ENCODE results near the gene SP140L. TPM values are rescaled to one million over a fixed set of nuclear protein-coding genes. Genes with fewer than 3 reads are reported as not detected.
A peak's percentile ranks its signal among the peaks of the same experiment; 100 is the strongest.
"Not testable (repeated sequence)": the region's sequence is repeated elsewhere in the genome, so short reads cannot be mapped to it uniquely, and the experiment has no call there.

The SP140L gene
- total RNA-seq, 1 donor from 2014 or later = 32.2 TPM

DNA sequence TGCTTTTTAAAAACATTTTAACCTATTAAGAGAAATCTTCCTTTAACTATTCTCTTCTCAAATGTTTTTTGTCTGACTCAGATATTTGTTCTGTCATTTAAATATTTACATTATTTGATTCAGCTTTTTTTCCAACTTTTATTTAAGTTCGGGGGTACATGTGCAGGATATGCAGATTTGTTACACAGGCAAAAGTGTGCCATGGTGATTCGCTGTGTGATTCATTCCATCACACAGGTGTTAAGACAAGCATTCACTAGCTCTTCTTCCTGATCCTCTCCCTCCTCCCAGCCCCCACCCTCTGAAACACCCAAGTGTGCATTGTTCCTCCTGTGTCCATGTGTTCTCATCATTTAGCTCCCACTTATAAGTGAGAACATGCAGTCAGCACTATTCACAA is 108.4 kb downstream of the SP140L start:
- H3K27me3 Mint-ChIP-seq (ENCODE audit: low read depth, unreplicated experiment) = no peaks in the 10 kb centered on the region
- no peak overlapping the region for H3K4me3 ChIP-seq (ENCODE audit: insufficient read depth, low read depth, low read length)
- H3K9ac ChIP-seq (ENCODE audit: low read length) = no peak overlapping the region
- DNase-seq (ENCODE audit: low read depth) (no peak), FAIRE-seq (no peak)
- TF ChIP-seq, protein P1, sequence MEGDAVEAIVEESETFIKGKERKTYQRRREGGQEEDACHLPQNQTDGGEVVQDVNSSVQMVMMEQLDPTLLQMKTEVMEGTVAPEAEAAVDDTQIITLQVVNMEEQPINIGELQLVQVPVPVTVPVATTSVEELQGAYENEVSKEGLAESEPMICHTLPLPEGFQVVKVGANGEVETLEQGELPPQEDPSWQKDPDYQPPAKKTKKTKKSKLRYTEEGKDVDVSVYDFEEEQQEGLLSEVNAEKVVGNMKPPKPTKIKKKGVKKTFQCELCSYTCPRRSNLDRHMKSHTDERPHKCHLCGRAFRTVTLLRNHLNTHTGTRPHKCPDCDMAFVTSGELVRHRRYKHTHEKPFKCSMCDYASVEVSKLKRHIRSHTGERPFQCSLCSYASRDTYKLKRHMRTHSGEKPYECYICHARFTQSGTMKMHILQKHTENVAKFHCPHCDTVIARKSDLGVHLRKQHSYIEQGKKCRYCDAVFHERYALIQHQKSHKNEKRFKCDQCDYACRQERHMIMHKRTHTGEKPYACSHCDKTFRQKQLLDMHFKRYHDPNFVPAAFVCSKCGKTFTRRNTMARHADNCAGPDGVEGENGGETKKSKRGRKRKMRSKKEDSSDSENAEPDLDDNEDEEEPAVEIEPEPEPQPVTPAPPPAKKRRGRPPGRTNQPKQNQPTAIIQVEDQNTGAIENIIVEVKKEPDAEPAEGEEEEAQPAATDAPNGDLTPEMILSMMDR (IDR thresholded peaks at IDR 0.05; ENCODE audit: insufficient read depth, low read depth, low read length) = no peak
- no peak for TF ChIP-seq EZH2 (IDR thresholded peaks at IDR 0.05; ENCODE audit: insufficient read depth, low read length)
- H3K79me2 ChIP-seq (ENCODE audit: insufficient read depth, low read length) = peaks cover 76% of the 10 kb centered on the region
- no peaks in the 10 kb centered on the region for H3K27me3 ChIP-seq (ENCODE audit: insufficient read depth, low read length)
- no peaks in the 10 kb centered on the region for H3K9me3 ChIP-seq (ENCODE audit: insufficient read depth, low read depth, low read length)
- no peaks in the 10 kb centered on the region for H3K36me3 ChIP-seq (ENCODE audit: insufficient read depth, low read length)
- H3K27ac Mint-ChIP-seq (ENCODE audit: unreplicated experiment) = no peak overlapping the region
- H3K36me3 Mint-ChIP-seq (ENCODE audit: low read depth, unreplicated experiment) = peaks cover 14% of the 10 kb centered on the region
- H3K4me3 Mint-ChIP-seq (ENCODE audit: unreplicated experiment) = no peak overlapping the region
- no peak overlapping the region for H3K4me2 ChIP-seq (ENCODE audit: low read length)
- peaks cover 6% of the 10 kb centered on the region for H3K4me1 ChIP-seq (ENCODE audit: insufficient read depth, low read length)
- H2AFZ ChIP-seq (ENCODE audit: low read depth, low read length) = no peak overlapping the region
- no peaks in the 10 kb centered on the region for H3K9me3 Mint-ChIP-seq (ENCODE audit: unreplicated experiment)
- H3K27ac ChIP-seq (ENCODE audit: low read depth, low read length) = no peak overlapping the region
- H3K4me1 Mint-ChIP-seq (ENCODE audit: low read depth, unreplicated experiment) = peaks cover 24% of the 10 kb centered on the region
- peaks cover 28% of the 10 kb centered on the region for H4K20me1 ChIP-seq (ENCODE audit: insufficient read depth, low read length)

DNA sequence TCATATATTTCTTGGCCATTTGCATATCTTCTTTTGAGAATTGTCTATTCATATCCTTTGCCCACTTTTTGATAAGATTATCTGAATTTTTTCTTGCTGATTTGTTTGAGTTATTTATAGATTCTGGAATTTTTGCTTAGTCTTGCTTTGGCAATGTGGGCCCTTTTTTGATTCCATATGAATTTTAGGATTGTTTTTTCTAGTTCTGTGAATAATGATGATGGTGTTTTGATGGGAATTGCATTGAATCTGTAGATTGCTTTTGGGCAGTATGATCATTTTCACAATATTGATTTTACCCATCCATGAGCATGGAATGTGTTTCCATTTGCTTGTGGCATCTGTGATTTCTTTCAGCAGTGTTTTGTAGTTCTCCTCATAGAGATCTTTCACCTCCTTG is 112.1 kb downstream of the SP140L start:
- peaks cover 44% of the 10 kb centered on the region for H3K4me1 Mint-ChIP-seq (ENCODE audit: low read depth, unreplicated experiment)
- H3K36me3 Mint-ChIP-seq (ENCODE audit: low read depth, unreplicated experiment) = peaks cover 16% of the 10 kb centered on the region
- H3K9me3 Mint-ChIP-seq (ENCODE audit: unreplicated experiment); H2AFZ ChIP-seq (ENCODE audit: low read depth, low read length); H3K9ac ChIP-seq (ENCODE audit: low read length); H3K4me3 Mint-ChIP-seq (ENCODE audit: unreplicated experiment); H3K36me3 ChIP-seq (ENCODE audit: insufficient read depth, low read length); FAIRE-seq; H3K4me3 ChIP-seq (ENCODE audit: insufficient read depth, low read depth, low read length); H3K27me3 ChIP-seq (ENCODE audit: insufficient read depth, low read length); H3K4me1 ChIP-seq (ENCODE audit: insufficient read depth, low read length); DNase-seq (ENCODE audit: low read depth); H3K9me3 ChIP-seq (ENCODE audit: insufficient read depth, low read depth, low read length); H3K27ac Mint-ChIP-seq (ENCODE audit: unreplicated experiment); H3K27me3 Mint-ChIP-seq (ENCODE audit: low read depth, unreplicated experiment): not testable (repeated sequence)
- Histone ChIP-seq H3K4me2 (ENCODE audit: low read length) (peak overlapping the region; percentile 48), H3K27ac (ENCODE audit: low read depth, low read length) (peak overlapping the region; percentile 6), H4K20me1 (ENCODE audit: insufficient read depth, low read length) (peaks cover 11% of the 10 kb centered on the region), H3K79me2 (ENCODE audit: insufficient read depth, low read length) (peaks cover 64% of the 10 kb centered on the region)

DNA sequence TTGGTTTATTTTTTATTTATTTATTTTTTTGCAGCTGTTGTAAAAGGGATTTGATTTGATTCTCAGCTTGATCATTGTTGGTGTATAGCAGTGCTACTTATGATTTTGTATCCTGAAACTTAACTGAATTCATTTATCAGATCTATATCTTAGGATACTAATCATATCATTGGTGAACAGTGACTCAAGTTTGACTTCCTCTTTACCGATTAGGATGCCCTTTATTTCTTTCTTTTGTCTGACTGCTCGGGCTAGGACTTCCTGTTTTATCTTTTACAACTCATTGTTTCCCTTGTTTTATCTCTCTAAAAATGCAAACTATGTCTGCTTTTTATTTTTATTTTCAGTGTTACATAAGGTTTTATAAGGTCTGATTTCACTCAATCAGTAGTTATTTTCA is 112.6 kb downstream of the SP140L start:
- no peak overlapping the region for H3K27ac Mint-ChIP-seq (ENCODE audit: unreplicated experiment)
- peak overlapping the region; percentile 48 for H3K4me2 ChIP-seq (ENCODE audit: low read length)
- TF ChIP-seq, protein P1 (IDR thresholded peaks at IDR 0.05; ENCODE audit: insufficient read depth, low read depth, low read length) = no peak
- no peak for TF ChIP-seq EZH2 (IDR thresholded peaks at IDR 0.05; ENCODE audit: insufficient read depth, low read length)
- H3K9me3 ChIP-seq (ENCODE audit: insufficient read depth, low read depth, low read length) = no peaks in the 10 kb centered on the region
- peaks cover 16% of the 10 kb centered on the region for H3K36me3 Mint-ChIP-seq (ENCODE audit: low read depth, unreplicated experiment)
- no peaks in the 10 kb centered on the region for H3K36me3 ChIP-seq (ENCODE audit: insufficient read depth, low read length)
- peaks cover 6% of the 10 kb centered on the region for H3K4me1 ChIP-seq (ENCODE audit: insufficient read depth, low read length)
- peak overlapping the region; percentile 6 for H3K27ac ChIP-seq (ENCODE audit: low read depth, low read length)
- DNase-seq (ENCODE audit: low read depth) = peak; percentile 35
- no peak overlapping the region for H2AFZ ChIP-seq (ENCODE audit: low read depth, low read length)
- H3K4me3 Mint-ChIP-seq (ENCODE audit: unreplicated experiment) = no peak overlapping the region
- H3K4me1 Mint-ChIP-seq (ENCODE audit: low read depth, unreplicated experiment) = peaks cover 43% of the 10 kb centered on the region
- no peaks in the 10 kb centered on the region for H3K27me3 Mint-ChIP-seq (ENCODE audit: low read depth, unreplicated experiment)
- FAIRE-seq = no peak
- no peaks in the 10 kb centered on the region for H3K27me3 ChIP-seq (ENCODE audit: insufficient read depth, low read length)
- peaks cover 11% of the 10 kb centered on the region for H4K20me1 ChIP-seq (ENCODE audit: insufficient read depth, low read length)
- H3K4me3 ChIP-seq (ENCODE audit: insufficient read depth, low read depth, low read length) = no peak overlapping the region
- H3K9ac ChIP-seq (ENCODE audit: low read length) = no peak overlapping the region
- H3K79me2 ChIP-seq (ENCODE audit: insufficient read depth, low read length) = peaks cover 61% of the 10 kb centered on the region
- H3K9me3 Mint-ChIP-seq (ENCODE audit: unreplicated experiment) = no peaks in the 10 kb centered on the region
